GM20431 (cell line): Measurements from ENCODE around the gene SCPEP1.

Experiments
- in situ Hi-C: fragments of 300-500 bp; cut with MseI, MboI; formaldehyde crosslinking; loops from one replicate; pipeline ENCODE4 v1.15.0; 2020; ENCODE audit warnings: low sequenced_read_pairs; ENCODE audit not compliant: unreplicated experiment

Gene SCPEP1

DNA sequence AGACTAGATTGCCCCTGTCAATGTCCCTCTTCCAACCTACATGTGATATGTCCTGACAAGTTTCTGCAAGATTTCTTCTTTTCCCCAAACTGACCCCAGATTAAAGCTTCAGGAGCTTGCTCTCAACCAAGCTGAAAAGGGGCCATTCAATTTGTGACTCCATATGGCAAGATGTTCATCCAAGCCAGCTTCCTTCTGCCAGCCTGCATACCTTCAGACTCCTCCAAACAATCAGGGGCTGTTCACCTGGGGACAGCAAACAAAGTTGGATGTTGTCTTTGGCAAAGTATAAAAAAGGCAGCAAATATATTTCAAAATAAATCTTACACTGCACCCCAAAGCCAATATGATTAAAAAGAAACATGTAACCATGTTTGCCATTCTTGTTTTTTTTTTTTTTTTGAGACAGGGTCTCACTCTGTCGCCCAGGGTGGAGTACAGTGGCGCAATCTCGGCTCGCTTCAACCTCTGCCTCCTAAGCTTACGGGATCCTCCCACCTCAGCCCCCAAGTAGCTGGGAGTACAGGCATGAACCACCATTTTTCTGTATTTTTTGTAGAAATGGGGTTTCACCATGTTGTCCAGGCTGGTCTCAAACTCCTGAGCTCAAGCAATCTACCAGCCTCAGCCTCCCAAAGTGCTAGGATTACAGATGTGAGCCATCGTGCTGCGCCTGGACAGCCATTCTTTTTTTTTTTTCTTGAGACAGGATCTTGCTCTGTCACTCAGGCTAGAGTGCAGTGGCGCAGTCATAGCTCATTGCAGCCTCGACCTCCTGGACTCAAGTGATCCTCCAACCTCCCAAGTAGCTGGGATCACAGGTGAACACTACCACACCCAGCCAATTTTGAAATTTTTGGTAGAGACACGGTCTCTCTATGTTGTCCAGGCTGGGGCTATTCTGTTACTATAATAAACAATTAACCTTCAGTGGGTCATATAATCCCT lies 57.1 kb downstream of the SCPEP1 start:
- in situ Hi-C loops, result no loop called here

DNA sequence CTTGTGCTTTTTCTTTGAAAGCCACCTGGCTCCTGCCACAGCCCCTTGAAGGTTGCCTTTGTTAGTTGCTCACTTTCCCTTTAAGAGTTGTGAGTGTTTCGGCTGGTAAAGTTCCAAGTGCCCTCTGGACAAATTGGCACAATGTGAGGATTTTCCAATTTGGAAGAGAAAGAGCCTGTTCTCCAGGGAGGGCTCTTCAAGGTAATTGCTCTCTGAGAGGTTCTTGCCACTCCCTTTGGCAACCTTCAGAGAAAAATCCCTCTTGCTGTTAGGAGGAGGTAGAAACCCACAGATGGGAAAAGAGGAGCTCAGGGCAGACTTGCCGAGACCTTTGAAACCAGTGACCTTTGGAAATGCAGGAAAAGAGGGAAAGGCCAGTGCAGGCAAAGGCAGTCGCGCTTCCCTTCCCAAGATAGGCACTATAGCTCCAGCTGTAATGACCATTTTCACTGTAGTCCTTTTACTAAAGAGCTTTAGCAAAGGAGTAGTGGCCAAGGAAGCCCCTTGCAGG lies 58.1 kb downstream of the SCPEP1 start:
- in situ Hi-C loops, result no loop called here

DNA sequence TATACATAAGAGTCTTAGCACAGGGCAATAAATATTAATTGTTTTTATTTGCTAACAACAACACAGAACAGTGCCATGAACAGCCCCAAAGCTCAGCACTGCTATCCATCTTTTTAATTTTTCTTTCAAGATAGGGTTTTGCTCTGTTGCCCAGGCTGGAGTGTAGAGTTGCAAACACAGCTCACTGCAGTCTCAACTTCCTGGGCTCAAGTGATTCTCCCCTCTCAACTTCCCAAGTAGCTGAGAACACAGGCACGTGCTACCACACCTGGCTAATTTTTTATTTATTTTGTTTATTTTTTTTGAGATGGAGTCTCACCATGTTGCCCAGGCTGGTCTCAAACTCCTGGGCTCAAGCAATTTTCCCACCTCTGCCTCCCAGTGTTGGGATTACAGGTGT lies 59.5 kb downstream of the SCPEP1 start:
- in situ Hi-C loops, result no loop called here

DNA sequence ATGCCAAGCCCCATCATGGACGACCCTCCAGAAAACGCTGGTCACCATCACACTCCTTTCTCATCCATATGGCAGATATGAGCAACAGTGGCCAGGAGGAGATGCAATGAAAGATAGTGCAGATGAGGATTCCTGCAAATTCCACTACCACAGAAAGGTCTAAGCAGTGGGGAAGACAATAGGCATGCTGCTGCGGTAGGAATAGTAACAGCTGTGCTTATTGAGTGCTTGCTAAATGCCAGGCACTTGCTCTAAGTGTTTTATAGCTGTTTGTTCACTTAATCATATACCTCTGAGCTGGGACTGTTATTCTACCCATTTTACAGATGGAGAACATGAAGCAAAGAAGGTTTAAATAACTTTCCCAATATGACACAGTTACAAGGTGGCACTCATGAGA lies 60.6 kb downstream of the SCPEP1 start:
- in situ Hi-C loops, result no loop called here

DNA sequence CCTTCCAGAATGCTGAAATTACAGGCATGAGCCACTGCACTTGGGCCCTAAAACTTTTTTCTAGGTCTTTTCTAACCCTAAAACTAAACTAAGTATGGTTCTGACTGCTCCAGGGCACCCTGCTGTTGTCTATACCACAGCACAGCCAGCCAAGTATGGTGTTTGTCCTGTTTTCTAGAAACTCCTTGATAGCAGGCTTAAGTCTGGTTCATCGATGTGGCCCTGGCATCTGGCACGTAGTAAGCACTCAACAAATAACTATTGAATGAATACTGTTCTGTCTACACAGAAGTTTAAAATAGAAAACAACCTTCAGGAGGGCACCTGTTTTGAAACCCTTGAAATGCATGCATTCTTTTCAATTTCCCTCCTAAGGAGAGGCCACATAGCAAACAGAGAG lies 62.6 kb downstream of the SCPEP1 start:
- in situ Hi-C loops, result no loop called here

DNA sequence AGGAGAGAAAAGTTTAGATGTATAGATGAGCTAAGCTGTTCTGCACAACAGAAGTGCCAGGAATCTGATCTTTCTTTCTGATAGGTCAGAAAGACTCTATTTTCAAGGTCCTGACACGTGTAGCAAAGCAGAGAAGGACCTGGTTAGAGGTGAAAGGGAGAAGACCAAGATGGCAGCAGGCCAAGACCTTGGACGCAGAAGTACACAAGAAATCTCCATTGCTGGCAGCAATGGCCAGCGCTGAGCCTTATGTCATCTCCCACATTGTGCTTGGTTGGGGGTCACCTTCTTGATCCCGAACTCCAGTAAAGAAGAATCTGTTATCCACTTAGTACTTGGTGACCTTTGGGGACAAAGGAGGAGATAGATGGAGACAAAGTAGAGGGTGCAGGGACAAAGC lies 65.3 kb downstream of the SCPEP1 start:
- in situ Hi-C loops, result no loop called here

DNA sequence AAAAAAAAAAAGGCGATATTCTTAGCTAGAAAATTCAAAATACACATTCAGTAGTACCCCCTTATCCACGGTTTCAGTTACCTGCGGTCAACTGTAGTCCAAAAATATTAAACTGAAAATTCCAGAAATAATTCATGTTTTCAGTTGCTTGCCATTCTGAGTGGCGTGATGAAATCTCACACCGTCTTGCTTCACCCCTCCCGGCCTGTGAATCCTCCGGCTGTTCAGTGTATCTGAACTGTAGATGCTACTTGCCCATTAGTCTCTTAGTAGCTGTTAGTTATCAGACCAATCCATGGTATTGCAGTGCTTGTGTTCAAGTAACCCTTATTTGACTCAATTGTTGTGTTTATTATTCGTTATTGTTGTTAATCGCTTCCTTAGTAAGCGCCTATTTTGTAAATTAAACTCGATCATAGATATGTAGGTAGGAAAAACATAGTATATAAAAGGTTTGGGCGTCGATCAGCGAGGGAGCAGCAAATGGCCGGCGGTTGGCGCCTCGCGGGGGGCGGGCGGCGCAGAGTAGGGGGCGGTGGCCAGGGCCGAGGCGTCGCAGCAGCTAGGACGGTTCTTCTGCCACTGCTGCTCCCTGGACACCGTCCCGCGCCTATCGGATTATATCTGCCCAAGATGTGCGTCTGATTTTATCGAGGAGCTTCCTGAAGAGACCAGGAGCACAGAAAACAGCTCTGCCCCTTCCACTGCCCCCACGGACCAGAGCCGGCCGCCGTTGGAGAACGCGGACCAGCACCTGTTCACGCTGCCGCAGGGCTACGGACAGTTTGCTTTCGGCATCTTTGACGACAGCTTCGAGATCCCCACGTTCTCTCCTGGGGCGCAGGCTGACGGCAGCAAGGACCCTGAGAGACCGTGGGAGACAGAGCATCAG lies 67.3 kb downstream of the SCPEP1 start:
- in situ Hi-C loops, result no loop called here

DNA sequence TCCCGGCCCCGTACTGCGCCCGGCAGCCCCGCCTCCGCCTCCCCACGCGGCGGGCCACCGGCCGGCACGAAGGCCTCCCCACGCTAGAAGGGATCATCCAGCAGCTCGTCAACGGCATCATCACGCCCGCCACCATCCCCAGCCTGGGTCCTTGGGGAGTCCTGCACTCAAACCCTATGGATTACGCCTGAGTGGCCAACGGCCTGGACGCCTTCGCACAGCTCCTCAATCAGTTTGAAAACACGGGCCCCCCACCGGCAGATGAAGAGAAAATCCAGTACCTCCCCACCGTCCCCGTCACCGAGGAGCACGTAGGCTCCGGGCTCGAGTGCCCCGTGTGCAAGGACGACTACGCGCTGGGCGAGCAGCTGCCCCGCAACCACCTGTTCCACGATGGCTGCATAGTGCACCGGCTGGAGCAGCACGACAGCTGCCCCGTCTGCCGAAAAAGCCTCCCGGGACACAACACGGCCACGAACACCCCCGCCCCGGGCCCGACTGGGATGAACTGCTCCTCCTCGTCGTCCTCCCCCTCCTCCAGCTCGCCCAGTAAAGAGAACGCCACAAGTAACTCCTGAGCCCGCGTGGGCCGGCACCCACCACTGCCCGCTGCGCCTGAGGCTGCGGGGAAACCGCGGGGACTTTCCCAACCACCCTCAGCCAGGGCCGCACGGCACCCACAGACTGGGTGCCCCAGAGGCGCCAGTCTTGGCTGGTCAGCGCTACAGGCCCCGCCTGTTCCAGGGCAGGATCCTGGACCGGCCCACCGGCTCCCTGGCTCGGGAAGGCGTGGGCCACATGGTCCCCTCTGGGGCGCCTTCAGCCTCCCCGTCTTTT lies 68.2 kb downstream of the SCPEP1 start:
- in situ Hi-C loops, result no loop called here

DNA sequence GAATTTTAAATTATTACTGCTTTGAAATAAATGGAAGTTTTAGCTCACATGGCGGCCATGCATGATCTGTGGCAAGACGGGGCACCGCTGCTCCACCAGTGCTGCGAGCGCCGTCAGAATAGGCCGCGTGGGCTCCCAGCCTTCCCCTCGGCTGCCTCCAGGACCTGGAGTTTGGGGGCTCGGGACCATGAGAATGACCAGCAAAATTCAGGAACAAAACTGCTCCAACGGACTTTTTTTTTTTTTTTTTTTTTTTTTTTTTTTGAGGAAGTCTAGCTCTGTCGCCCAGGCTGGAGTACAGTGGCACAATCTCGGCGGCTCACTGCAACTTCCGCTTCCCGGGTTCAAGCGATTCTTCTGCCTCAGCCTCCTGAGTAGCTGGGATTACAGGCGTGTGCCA lies 68.8 kb downstream of the SCPEP1 start:
- in situ Hi-C loops, result no loop called here

DNA sequence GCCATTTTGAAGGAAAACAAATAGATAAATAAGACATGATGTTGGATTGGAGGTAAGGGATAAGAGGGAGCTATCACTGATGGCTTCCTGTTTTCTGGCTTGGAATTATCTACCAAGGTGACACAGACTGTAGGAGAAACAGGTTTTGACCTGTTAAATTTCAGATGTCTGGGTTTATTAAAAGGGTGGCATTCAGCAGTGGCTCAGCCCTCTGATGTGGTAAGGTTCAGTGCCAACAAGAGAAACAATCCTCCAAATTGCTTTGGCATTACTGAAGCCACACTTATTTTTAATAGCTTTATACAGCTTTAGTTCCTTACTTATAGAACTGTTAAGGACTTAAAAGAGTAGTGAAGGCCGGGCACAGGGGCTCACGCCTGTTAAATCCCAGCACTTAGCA lies 70.2 kb downstream of the SCPEP1 start:
- in situ Hi-C loops, result no loop called here

DNA sequence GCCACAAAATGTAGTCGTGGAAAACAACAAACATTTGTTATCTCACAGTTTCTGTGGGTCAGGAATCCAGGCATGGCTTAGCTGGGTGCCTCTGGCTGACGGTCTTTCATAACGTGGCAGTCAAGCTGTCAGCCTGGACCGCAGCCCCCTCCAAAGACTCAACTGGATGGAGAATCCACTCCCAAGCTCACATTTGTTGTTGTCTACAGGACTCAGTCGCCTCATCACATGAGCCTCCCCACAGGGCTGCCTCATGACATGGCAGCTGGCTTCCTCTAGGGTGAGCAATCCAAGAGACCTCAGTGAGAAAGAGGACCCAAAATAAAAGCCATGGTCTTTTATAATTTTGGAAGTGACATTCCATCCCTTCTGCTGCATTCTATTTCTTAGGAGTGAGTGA lies 72.4 kb downstream of the SCPEP1 start:
- in situ Hi-C loops, result no loop called here

DNA sequence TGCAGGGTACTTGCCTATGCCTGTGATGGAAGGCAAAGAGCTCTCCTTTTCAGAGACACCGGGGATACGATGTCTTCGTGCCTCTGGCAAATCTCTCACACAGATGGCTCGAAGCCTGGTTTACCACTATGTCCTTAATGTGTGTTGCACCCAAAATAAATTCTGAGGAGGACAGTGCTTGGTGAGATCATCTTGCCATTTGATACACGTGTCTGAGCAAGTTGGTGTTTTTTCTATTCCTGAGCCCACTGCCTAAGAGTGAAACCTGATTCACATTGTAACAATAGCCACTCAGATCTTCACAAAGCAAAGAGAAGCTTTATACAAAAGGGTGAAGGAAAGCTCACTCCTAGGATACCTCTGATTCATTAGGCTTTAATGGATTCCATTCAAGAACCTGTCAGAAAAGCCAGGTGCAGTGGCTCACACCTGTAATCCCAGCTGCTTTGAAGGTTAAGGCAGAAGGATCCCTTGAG lies 74.0 kb downstream of the SCPEP1 start:
- in situ Hi-C loops, result no loop called here
